Gastroesophageal sphincter (tissue), 3 donors: ENCODE data around the gene MUSK.

ENCODE experiments used
- EP300 ChIP-seq: sonication (generic); formaldehyde crosslinking; IDR thresholded peaks from one replicate; pipeline ENCODE4 v1.6.1; 2017; ENCODE audit warnings: antibody characterized with exemption, mild to moderate bottlenecking
- POLR2A ChIP-seq, 2 donors: fragments of 450-650 bp; IDR thresholded peaks; one replicate each; pipeline ENCODE4 v1.6.1; 2017; ENCODE audit warnings: antibody characterized with exemption in 2 of 2, mild to moderate bottlenecking in 2 of 2, moderate library complexity in 1 of 2
- TF ChIP-seq, protein P1 (sequence below), 4 experiments: fragments of 200-600 bp in 2 of 4; fragments of 450-650 bp in 2 of 4; sonication (generic) in 1 of 4; IDR thresholded peaks; one replicate each; pipeline ENCODE4 v1.5.1; 2017 to 2019; ENCODE audit warnings: antibody characterized with exemption in 4 of 4, mild to moderate bottlenecking in 2 of 4, moderate library complexity in 2 of 4

DNA sequence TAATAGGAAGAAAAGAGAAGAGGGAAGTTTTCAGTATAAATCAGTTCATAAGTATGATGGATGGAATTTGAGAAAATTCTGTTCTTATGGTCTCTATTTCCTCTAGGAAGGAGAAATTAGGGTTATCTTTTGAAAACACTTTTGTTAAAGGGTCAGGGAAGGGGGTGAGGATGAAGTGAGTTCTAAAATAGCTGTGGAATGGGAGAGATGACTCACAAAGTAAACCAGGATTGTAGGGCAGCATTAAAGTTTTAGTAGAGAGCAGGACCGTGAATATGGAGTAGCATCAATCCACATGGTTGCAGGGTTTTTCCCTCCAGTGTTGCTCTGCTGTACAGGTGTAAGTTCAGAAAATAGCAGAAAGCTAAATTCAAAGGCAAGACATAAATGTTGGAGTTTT is 32.4 kb downstream of the MUSK start:
- TF ChIP-seq, protein P1, sequence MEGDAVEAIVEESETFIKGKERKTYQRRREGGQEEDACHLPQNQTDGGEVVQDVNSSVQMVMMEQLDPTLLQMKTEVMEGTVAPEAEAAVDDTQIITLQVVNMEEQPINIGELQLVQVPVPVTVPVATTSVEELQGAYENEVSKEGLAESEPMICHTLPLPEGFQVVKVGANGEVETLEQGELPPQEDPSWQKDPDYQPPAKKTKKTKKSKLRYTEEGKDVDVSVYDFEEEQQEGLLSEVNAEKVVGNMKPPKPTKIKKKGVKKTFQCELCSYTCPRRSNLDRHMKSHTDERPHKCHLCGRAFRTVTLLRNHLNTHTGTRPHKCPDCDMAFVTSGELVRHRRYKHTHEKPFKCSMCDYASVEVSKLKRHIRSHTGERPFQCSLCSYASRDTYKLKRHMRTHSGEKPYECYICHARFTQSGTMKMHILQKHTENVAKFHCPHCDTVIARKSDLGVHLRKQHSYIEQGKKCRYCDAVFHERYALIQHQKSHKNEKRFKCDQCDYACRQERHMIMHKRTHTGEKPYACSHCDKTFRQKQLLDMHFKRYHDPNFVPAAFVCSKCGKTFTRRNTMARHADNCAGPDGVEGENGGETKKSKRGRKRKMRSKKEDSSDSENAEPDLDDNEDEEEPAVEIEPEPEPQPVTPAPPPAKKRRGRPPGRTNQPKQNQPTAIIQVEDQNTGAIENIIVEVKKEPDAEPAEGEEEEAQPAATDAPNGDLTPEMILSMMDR (IDR thresholded peaks at IDR 0.05) = no peak
- TF ChIP-seq POLR2A (IDR thresholded peaks at IDR 0.05) (no peak), EP300 (no peak)
